NAMALWA (cell line): Measurements from ENCODE around the gene CFP.
"Not testable (repeated sequence)": the region's sequence is repeated elsewhere in the genome, so short reads cannot be mapped to it uniquely, and the experiment has no call there.

Source experiments
- DNase-seq: peaks from one replicate; pipeline ENCODE4 v3.0.0-alpha.2; 2015; ENCODE audit warnings: low spot score

Gene CFP

GRCh38 chrX:47629419-47630200 lies at the start of gene CFP:
TSS of gene CFP (minus strand) at chrX:47629930. CDS start at chrX:47629844, 86 bp downstream.
- no peak for DNase-seq

- DNase-seq, result not testable (repeated sequence)
These were observed 46.5 kb upstream of the CFP start for GRCh38 chrX:47675959-47676859.

GRCh38 chrX:47674776-47675175 lies 45.0 kb upstream of the CFP start:
- no peak for DNase-seq

- DNase-seq, result not testable (repeated sequence)
These were observed 36.1 kb upstream of the CFP start for GRCh38 chrX:47665797-47666196.

- DNase-seq, result no peak
These were observed 35.0 kb upstream of the CFP start for GRCh38 chrX:47664737-47665136.

GRCh38 chrX:47662144-47662657 lies 32.5 kb upstream of the CFP start:
- DNase-seq, result no peak

GRCh38 chrX:47661539-47661938 lies 31.8 kb upstream of the CFP start:
- no peak for DNase-seq

GRCh38 chrX:47659421-47659726 lies 29.6 kb upstream of the CFP start:
- no peak for DNase-seq

- peak; percentile 94 for DNase-seq
These were observed 29.1 kb upstream of the CFP start, which contains the start of gene UXT for GRCh38 chrX:47658684-47659420. TSS of gene UXT (minus strand) at chrX:47659180. CDS start at chrX:47658927, 253 bp downstream.

GRCh38 chrX:47658301-47658683 lies 28.6 kb upstream of the CFP start:
- DNase-seq, result no peak

GRCh38 chrX:47651043-47651905 lies 21.5 kb upstream of the CFP start:
- DNase-seq, result no peak

- DNase-seq, result peak; percentile 97
These were observed 20.7 kb upstream of the CFP start, which contains the start of gene ELK1 for GRCh38 chrX:47650164-47651042. TSS of gene ELK1 (minus strand) at chrX:47650563. CDS start at chrX:47641441, 9,122 bp downstream.

GRCh38 chrX:47649781-47650163 lies 20.0 kb upstream of the CFP start:
- no peak for DNase-seq

GRCh38 chrX:47649271-47649670 lies 19.5 kb upstream of the CFP start:
- DNase-seq, result no peak

- DNase-seq, result no peak
These were observed 18.6 kb upstream of the CFP start for GRCh38 chrX:47648376-47648775.

- no peak for DNase-seq
These were observed 16.9 kb upstream of the CFP start for GRCh38 chrX:47646636-47647035.

- no peak for DNase-seq
These were observed 15.8 kb upstream of the CFP start for GRCh38 chrX:47645530-47645929.

- peak; percentile 37 for DNase-seq
These were observed 14.9 kb upstream of the CFP start for GRCh38 chrX:47644557-47645091.

- DNase-seq, result peak; percentile 36
These were observed 14.2 kb upstream of the CFP start for GRCh38 chrX:47643926-47644325.

- no peak for DNase-seq
These were observed 9.1 kb upstream of the CFP start for GRCh38 chrX:47638816-47639215.
